Brain microvascular endothelial cell (primary cell): ENCODE results near the gene PLCG1.
"Not testable (repeated sequence)": the region's sequence is repeated elsewhere in the genome, so short reads cannot be mapped to it uniquely, and the experiment has no call there.

Experiments used
- DNase-seq: peaks from one replicate; pipeline ENCODE4 v3.0.0-alpha.2; 2020
- H3K27ac ChIP-seq: fragments of 250-450 bp; sonication (Bioruptor Pico); 2 replicates; pipeline ENCODE4 v1.5.1; 2020; ENCODE audit warnings: mild to moderate bottlenecking, moderate library complexity
- H3K27me3 ChIP-seq: fragments of 250-450 bp; sonication (Bioruptor Pico); replicated peaks from 2 replicates; pipeline ENCODE4 v1.5.1; 2020; ENCODE audit warnings: mild to moderate bottlenecking
- H3K36me3 ChIP-seq: fragments of 250-450 bp; sonication (Bioruptor Pico); replicated peaks from 2 replicates; pipeline ENCODE4 v1.5.1; 2020; ENCODE audit warnings: mild to moderate bottlenecking
- H3K4me3 ChIP-seq: 2 replicates; pipeline ENCODE4 v1.5.1; 2011; ENCODE audit warnings: low read depth, mild to moderate bottlenecking, control low read depth, low read length, moderate library complexity
- CTCF ChIP-seq: IDR thresholded peaks from 2 replicates; pipeline ENCODE4 v1.5.1; 2011; ENCODE audit warnings: low read depth, mild to moderate bottlenecking, moderate library complexity, low read length, control low read depth, inconsistent platforms; ENCODE audit errors: missing control alignments
- in situ Hi-C: cut with HindIII; loops from 2 replicates; pipeline ENCODE4 v1.10.0; 2017; ENCODE audit warnings: low sequenced_read_pairs, low pct_ligation_motif_present

PLCG1 gene

GRCh38 chr20:41110012-41110411 is 27.3 kb upstream of the PLCG1 start:
- in situ Hi-C loops = no loop called here
- H3K4me3 ChIP-seq = no peak overlapping the region
- H3K27ac ChIP-seq = no peak overlapping the region
- no peaks in the 10 kb centered on the region for H3K27me3 ChIP-seq
- no peak for TF ChIP-seq CTCF
- no peak for DNase-seq
- H3K36me3 ChIP-seq = peaks cover 72% of the 10 kb centered on the region

- no peak for TF ChIP-seq CTCF
- H3K27ac ChIP-seq = no peak overlapping the region
- no peak overlapping the region for H3K4me3 ChIP-seq
- in situ Hi-C loops = no loop called here
- no peak for DNase-seq
- no peaks in the 10 kb centered on the region for H3K27me3 ChIP-seq
- H3K36me3 ChIP-seq = peaks cover 77% of the 10 kb centered on the region
Observed at GRCh38 chr20:41110930-41111577, 26.3 kb upstream of the PLCG1 start.

- no peaks in the 10 kb centered on the region for H3K27me3 ChIP-seq
- H3K4me3 ChIP-seq = no peak overlapping the region
- no peak for TF ChIP-seq CTCF
- H3K27ac ChIP-seq = no peak overlapping the region
- H3K36me3 ChIP-seq = peaks cover 81% of the 10 kb centered on the region
- no peak for DNase-seq
- in situ Hi-C loops = no loop called here
Observed at GRCh38 chr20:41111578-41111951, 25.8 kb upstream of the PLCG1 start.

- no peak for DNase-seq
- Histone ChIP-seq H3K27ac (no peak overlapping the region), H3K36me3 (peaks cover 84% of the 10 kb centered on the region), H3K27me3 (no peaks in the 10 kb centered on the region), H3K4me3 (no peak overlapping the region)
- in situ Hi-C loops = no loop called here
- TF ChIP-seq CTCF = no peak
Observed at GRCh38 chr20:41116282-41116956, 20.9 kb upstream of the PLCG1 start.

GRCh38 chr20:41118159-41118558 is 19.2 kb upstream of the PLCG1 start:
- DNase-seq, in situ Hi-C loops, H3K4me3 ChIP-seq, H3K27me3 ChIP-seq, H3K27ac ChIP-seq: not testable (repeated sequence)
- TF ChIP-seq CTCF = peak; percentile 13
- peaks cover 86% of the 10 kb centered on the region for H3K36me3 ChIP-seq
